CD4-positive, alpha-beta memory T cell (primary cell): ENCODE measurements around the gene MTA3. TPM values are rescaled to one million over a fixed set of nuclear protein-coding genes. Genes with fewer than 3 reads are reported as not detected.
A peak's percentile ranks its signal among the peaks of the same experiment; 100 is the strongest.

Experiments used
- CTCF ChIA-PET: fragments of 350-600 bp; sonication (Branson Sonifier 250); formaldehyde crosslinking; loops from one replicate; lab custom pipeline; 2021; ENCODE audit warnings: inconsistent platforms; ENCODE audit not compliant: partially characterized antibody; lab: Charles Lee
- POLR2A ChIA-PET: fragments of 350-600 bp; sonication (Branson Sonifier 250); formaldehyde crosslinking; loops from one replicate; lab custom pipeline; 2021; ENCODE audit not compliant: partially characterized antibody; lab: Charles Lee
- DNase-seq, 5 donors: peaks; one replicate each; pipeline versions ENCODE4 v3.0.0 to v3.0.0-alpha.2; 2020 to 2022; ENCODE audit warnings: mixed read lengths in 1 of 5
- H3K27ac ChIP-seq: one replicate; pipeline ENCODE4 v1.7.0; 2013; ENCODE audit warnings: low read depth, low read length
- H3K27me3 ChIP-seq: 2 replicates; pipeline ENCODE4 v1.7.0; 2013; ENCODE audit warnings: mild to moderate bottlenecking, low read length, moderate library complexity; ENCODE audit not compliant: insufficient read depth
- H3K36me3 ChIP-seq: 2 replicates; pipeline ENCODE4 v1.7.0; 2013; ENCODE audit warnings: mild to moderate bottlenecking, low read length, moderate library complexity; ENCODE audit not compliant: insufficient read depth
- H3K4me1 ChIP-seq: 2 replicates; pipeline ENCODE4 v1.7.0; 2013; ENCODE audit warnings: mild to moderate bottlenecking, low read length, moderate library complexity; ENCODE audit not compliant: insufficient read depth
- H3K4me3 ChIP-seq, 2 donors: one replicate each; pipeline ENCODE4 v1.7.0; 2013; ENCODE audit warnings: low read length in 2 of 2, mild to moderate bottlenecking in 1 of 2
- H3K9me3 ChIP-seq, 2 donors: one replicate each; pipeline ENCODE4 v1.7.0; 2013; ENCODE audit warnings: low read length in 2 of 2, control low read depth in 1 of 2; ENCODE audit not compliant: control insufficient read depth in 1 of 2
- H3K27ac Mint-ChIP-seq, 7 donors: one replicate each; pipeline ENCODE4 v1.8.0; 2020 to 2021; ENCODE audit warnings: mixed read lengths in 7 of 7, mild to moderate bottlenecking in 6 of 7, inconsistent platforms in 3 of 7, moderate library complexity in 3 of 7
- H3K27me3 Mint-ChIP-seq, 2 donors: one replicate each; pipeline ENCODE4 v1.8.0; 2020 to 2021; ENCODE audit warnings: mixed read lengths in 2 of 2
- H3K36me3 Mint-ChIP-seq, 2 donors: one replicate each; pipeline ENCODE4 v1.8.0; 2020 to 2021; ENCODE audit warnings: mixed read lengths in 2 of 2, inconsistent platforms in 1 of 2, mild to moderate bottlenecking in 1 of 2
- H3K4me1 Mint-ChIP-seq, 4 donors: one replicate each; pipeline ENCODE4 v1.8.0; 2020 to 2021; ENCODE audit warnings: mixed read lengths in 4 of 4, mild to moderate bottlenecking in 1 of 4
- H3K4me3 Mint-ChIP-seq, 8 donors: one replicate each; pipeline ENCODE4 v1.8.0; 2020 to 2021; ENCODE audit warnings: mixed read lengths in 8 of 8, mild to moderate bottlenecking in 7 of 8, moderate library complexity in 6 of 8, inconsistent platforms in 3 of 8
- H3K9me3 Mint-ChIP-seq, 8 donors: one replicate each; pipeline ENCODE4 v1.8.0; 2020 to 2021; ENCODE audit warnings: mixed read lengths in 8 of 8, mild to moderate bottlenecking in 5 of 8, inconsistent platforms in 3 of 8, moderate library complexity in 1 of 8
- intact Hi-C: fragments of 100-400 bp; cut with micrococcal nuclease; formaldehyde crosslinking; loops from one replicate; pipeline ENCODE4 v1.15.1; 2023
- polyA plus RNA-seq, 2 donors: library from polyadenylated mRNA; unstranded; fragments of 300-500 nt; fragmentation: Illumina TruSeq; gene quantifications; one replicate each; pipeline ENCODE4 v1.2.3, GENCODE V29; 2021
- total RNA-seq, 2 experiments: library from RNA; stranded (reverse); gene quantifications; one replicate each; pipeline ENCODE4 v1.2.3, GENCODE V29; 2021

MTA3 gene
- total and polyA plus RNA-seq, 4 experiments from 2014 or later = 7.7 to 21.3 (median 13.3) TPM

DNA sequence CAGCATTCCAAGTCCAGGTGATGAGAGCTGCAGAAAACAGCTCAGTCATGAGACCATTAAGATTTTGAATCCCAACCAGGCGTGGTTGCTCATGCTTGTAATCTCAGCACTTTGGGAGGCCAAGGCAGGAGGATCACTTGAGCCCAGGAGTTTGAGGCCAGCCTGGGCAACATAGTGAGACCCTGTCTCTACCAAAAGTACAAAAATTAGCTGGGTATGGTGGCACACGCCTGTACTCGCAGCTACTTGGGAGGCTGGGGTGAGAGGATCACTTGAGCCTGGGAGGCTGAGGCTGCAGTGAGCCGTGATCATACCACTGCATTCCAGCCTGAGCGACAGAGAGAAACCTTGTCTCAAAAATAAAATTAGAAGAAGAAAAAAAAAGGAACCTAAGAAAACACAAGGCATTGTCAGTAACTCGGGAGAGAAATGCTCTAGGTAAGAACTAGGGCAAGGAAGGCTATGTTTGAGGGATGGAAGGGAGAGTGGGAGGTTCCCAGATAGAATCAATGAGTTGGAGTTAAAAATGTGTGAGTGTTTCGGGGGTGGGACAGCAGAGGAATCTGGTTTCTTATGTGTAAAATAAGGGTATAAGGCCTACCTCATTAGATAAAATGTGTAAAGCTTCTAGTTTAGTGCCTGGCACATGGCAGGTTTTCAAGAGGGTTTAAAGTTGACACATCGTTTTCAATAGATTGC lies 23.3 kb upstream of the MTA3 start:
- no peak overlapping the region for H3K4me3 Mint-ChIP-seq
- no peaks in the 10 kb centered on the region for H3K9me3 Mint-ChIP-seq
- H3K27me3 Mint-ChIP-seq = no peaks in the 10 kb centered on the region
- DNase-seq = no peak
- intact Hi-C loops = no loop called here
- ChIA-PET CTCF (no interaction called here), POLR2A (interaction anchor here (1.2 kb wide), 1 partner anchor 9 kb away, joined by 3 read pairs; no protein-coding TSS in a partner anchor)
- H3K27ac ChIP-seq = no peak overlapping the region
- no peaks in the 10 kb centered on the region for H3K4me1 ChIP-seq
- no peaks in the 10 kb centered on the region for H3K27me3 ChIP-seq
- H3K27ac Mint-ChIP-seq = no peak overlapping the region
- no peaks in the 10 kb centered on the region for H3K36me3 ChIP-seq
- H3K36me3 Mint-ChIP-seq = no peaks in the 10 kb centered on the region
- H3K4me3 ChIP-seq = no peak overlapping the region
- H3K9me3 ChIP-seq = no peaks in the 10 kb centered on the region
- no peaks in the 10 kb centered on the region for H3K4me1 Mint-ChIP-seq

DNA sequence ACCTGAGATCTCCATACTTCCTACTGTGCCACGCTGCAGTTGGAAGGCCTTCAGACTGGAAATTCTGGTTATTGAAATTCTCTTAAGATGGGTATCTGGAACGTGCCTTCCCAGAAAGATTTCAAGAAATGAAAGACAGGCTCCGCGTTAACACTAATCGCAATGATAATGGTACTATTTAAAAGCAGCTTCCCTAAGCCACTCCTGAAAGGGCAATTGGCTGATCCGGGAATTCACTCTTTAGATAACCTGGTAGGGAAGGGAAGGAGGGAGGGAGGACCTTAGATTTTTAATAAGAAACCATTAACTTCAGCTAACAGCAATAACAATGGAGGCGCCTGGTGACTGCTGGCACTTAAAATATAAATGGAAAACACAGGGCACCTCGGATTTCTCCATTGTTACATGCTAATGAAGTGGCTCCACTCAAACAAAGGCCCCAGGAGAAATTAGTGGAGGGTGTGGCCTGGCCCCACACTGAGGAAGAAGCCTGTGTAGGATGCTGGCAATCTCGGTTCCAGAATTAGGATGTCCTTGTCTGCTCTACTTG lies 22.5 kb upstream of the MTA3 start:
- H3K36me3 Mint-ChIP-seq = no peaks in the 10 kb centered on the region
- Histone ChIP-seq H3K27ac (no peak overlapping the region), H3K36me3 (no peaks in the 10 kb centered on the region), H3K4me3 (no peak overlapping the region), H3K9me3 (no peaks in the 10 kb centered on the region), H3K27me3 (no peaks in the 10 kb centered on the region), H3K4me1 (no peaks in the 10 kb centered on the region)
- no peaks in the 10 kb centered on the region for H3K4me1 Mint-ChIP-seq
- DNase-seq = no peak
- ChIA-PET POLR2A (no interaction called here), CTCF (no interaction called here)
- H3K27ac Mint-ChIP-seq = no peak overlapping the region
- intact Hi-C loops = no loop called here
- no peaks in the 10 kb centered on the region for H3K9me3 Mint-ChIP-seq
- no peaks in the 10 kb centered on the region for H3K27me3 Mint-ChIP-seq
- H3K4me3 Mint-ChIP-seq = no peak overlapping the region

DNA sequence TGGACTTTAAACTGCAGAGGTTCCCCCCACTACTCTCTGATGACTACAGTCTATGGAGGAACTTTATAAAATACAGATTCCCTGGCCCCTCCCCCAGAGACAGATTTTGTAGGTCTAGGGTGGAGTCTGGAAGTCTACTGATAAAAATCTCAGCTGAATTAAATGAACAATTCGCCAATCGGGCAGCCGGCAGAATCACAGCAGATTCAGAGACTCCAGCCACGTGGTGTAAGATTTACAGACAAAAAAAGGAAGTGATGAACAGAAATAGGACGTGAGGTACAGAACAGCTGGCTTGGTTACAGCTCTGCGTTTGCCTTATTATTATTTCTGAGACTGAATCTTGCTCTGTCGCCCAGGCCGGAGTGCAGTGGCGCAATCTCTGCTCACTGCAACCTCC lies 21.4 kb upstream of the MTA3 start:
- Histone ChIP-seq H3K4me3 (no peak overlapping the region), H3K27ac (no peak overlapping the region), H3K9me3 (no peaks in the 10 kb centered on the region), H3K4me1 (no peaks in the 10 kb centered on the region), H3K36me3 (no peaks in the 10 kb centered on the region), H3K27me3 (no peaks in the 10 kb centered on the region)
- ChIA-PET POLR2A (no interaction called here), CTCF (no interaction called here)
- no peak for DNase-seq
- no peaks in the 10 kb centered on the region for H3K9me3 Mint-ChIP-seq
- intact Hi-C loops = no loop called here
- H3K4me3 Mint-ChIP-seq = no peak overlapping the region
- H3K27me3 Mint-ChIP-seq = no peaks in the 10 kb centered on the region
- no peaks in the 10 kb centered on the region for H3K36me3 Mint-ChIP-seq
- H3K27ac Mint-ChIP-seq = no peak overlapping the region
- H3K4me1 Mint-ChIP-seq = no peaks in the 10 kb centered on the region

DNA sequence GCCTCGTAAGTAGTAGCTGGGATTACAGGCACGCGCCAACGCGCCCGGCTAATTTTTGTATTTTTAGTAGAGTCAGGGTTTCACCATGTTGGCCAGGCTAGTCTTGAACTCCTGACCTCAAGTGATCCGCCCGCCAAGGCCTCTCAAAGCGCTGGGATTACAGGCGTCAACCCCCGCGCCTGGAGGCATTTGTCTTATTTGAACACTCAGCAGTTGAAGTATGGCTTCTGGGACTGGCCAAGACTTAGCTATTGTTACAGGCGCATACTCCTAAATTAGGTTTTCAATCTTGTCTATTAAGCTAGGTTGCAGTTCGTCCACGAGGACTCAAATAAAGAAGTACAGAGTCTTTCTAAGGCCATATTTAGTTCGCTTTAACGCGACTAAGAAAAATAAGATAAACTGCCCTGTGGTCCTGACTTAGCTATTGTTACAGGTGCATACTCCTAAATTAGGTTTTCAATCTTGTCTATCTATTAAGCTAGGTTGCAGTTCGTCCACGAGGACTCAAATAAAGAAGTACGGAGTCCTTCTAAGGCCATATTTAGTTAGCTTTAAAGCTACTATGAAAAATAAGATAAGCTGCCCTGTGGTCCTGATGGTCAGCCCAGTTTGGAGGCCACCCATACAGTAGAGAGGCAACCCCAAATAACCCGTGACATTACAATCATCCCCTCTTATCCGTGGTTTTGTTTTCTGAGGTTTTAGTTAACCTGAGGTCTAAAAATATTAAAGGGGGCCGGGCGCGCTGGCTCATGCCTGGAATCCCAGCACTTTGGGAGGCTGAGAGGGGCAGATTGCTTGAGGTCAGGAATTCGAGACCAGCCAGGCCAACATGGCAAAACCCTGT lies 20.8 kb upstream of the MTA3 start:
- DNase-seq = no peak
- ChIA-PET CTCF (no interaction called here), POLR2A (no interaction called here)
- intact Hi-C loops = no loop called here
- Histone ChIP-seq H3K9me3 (no peaks in the 10 kb centered on the region), H3K4me1 (no peaks in the 10 kb centered on the region), H3K27ac (no peak overlapping the region), H3K36me3 (no peaks in the 10 kb centered on the region), H3K27me3 (no peaks in the 10 kb centered on the region), H3K4me3 (no peak overlapping the region)
- no peaks in the 10 kb centered on the region for H3K4me1 Mint-ChIP-seq
- H3K36me3 Mint-ChIP-seq = no peaks in the 10 kb centered on the region
- H3K27ac Mint-ChIP-seq = no peak overlapping the region
- H3K4me3 Mint-ChIP-seq = no peak overlapping the region
- no peaks in the 10 kb centered on the region for H3K27me3 Mint-ChIP-seq
- no peaks in the 10 kb centered on the region for H3K9me3 Mint-ChIP-seq

DNA sequence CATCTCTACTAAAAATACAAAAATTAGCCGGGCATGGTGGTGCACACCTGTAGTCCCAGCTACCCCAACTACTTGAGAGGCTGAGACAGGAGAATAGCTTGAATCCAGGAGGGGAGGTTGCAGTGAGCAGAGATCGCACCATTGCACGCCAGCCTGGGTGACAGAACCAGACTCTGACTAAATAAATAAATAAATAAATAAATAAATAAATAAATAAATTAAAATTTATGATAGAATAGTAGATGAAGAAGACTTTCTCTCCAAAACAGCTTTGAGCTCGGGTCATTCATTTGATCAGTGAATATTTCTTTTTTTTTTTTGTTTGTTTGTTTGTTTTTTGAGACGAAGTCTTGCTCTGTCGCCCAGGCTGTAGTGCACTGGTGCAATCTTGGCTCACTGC lies 17.6 kb upstream of the MTA3 start:
- intact Hi-C loops = no loop called here
- Mint-ChIP-seq H3K36me3 (no peaks in the 10 kb centered on the region), H3K4me1 (no peaks in the 10 kb centered on the region), H3K27me3 (peaks cover 0 to 1% of the 10 kb centered on the region in 2 donors), H3K9me3 (no peaks in the 10 kb centered on the region), H3K4me3 (no peak overlapping the region), H3K27ac (no peak overlapping the region)
- H3K27me3 ChIP-seq = no peaks in the 10 kb centered on the region
- H3K27ac ChIP-seq = no peak overlapping the region
- POLR2A ChIA-PET = no interaction called here
- no peaks in the 10 kb centered on the region for H3K9me3 ChIP-seq
- no peaks in the 10 kb centered on the region for H3K4me1 ChIP-seq
- H3K4me3 ChIP-seq = no peak overlapping the region
- DNase-seq = no peak
- no peaks in the 10 kb centered on the region for H3K36me3 ChIP-seq
- CTCF ChIA-PET = no interaction called here

DNA sequence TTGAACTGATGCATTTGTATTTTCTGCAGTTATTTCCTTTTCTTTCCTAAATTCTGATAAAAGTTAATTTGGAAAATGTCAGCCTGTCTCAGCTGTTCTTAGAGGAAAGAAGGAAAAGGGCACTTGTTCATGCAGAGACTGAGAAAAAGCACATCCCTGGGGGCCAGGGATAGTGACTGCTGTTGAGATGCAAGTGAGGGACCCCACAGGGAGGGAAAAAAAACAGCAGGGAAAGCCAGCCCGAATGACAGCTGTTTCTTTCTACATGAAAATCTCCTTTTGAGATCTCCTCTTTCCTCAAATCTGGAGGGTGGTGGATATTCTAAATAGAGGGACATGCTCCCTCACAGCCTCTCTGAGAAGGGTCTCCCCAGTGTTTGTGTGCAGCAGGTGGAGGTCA lies 14.0 kb upstream of the MTA3 start:
- no peak for DNase-seq
- Mint-ChIP-seq H3K27ac (no peak overlapping the region), H3K4me3 (no peak overlapping the region), H3K27me3 (peaks cover 0 to 1% of the 10 kb centered on the region in 2 donors), H3K36me3 (no peaks in the 10 kb centered on the region), H3K4me1 (no peaks in the 10 kb centered on the region), H3K9me3 (peaks cover 0 to 2% (median 0%) of the 10 kb centered on the region in 8 donors)
- intact Hi-C loops = no loop called here
- Histone ChIP-seq H3K4me3 (no peak overlapping the region), H3K27me3 (no peaks in the 10 kb centered on the region), H3K27ac (no peak overlapping the region), H3K9me3 (no peaks in the 10 kb centered on the region), H3K36me3 (no peaks in the 10 kb centered on the region), H3K4me1 (no peaks in the 10 kb centered on the region)
- ChIA-PET POLR2A (interaction anchor here (1.3 kb wide), 1 partner anchor 10 kb away, joined by 3 read pairs; no protein-coding TSS in a partner anchor), CTCF (no interaction called here)

DNA sequence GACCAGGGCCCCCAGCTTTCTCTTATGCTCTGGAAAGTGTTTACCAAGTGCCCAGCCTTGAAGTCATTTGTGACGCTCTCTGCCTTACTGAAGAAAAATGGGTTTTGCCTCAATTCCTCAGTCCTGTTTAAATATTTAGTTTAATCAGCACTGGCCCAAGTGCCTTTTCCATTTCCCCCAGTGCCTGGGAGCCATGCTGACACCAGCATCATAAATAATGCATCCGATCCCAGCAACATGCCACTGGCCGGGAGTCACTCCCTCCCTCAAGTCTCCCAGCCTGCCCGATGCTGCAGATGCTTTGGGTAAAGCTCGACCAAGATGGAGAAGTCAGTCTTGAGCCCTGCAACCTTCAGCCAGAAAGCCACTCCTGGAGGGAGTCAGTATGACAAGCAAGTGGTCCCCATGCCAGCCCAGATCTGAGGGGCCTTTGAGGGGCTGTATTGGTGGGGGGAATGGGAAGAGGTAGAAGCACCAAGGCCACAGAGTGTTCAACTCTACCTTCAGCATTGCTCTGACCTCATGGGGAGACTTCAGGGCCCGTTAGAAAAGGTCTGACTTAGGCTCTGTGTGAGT lies 12.0 kb upstream of the MTA3 start:
- H3K4me1 Mint-ChIP-seq = no peaks in the 10 kb centered on the region
- ChIA-PET CTCF (no interaction called here), POLR2A (no interaction called here)
- peaks cover 0 to 2% (median 0%) of the 10 kb centered on the region in 8 donors for H3K9me3 Mint-ChIP-seq
- Histone ChIP-seq H3K4me1 (no peaks in the 10 kb centered on the region), H3K36me3 (no peaks in the 10 kb centered on the region), H3K4me3 (no peak overlapping the region), H3K27ac (no peak overlapping the region), H3K9me3 (no peaks in the 10 kb centered on the region), H3K27me3 (no peaks in the 10 kb centered on the region)
- intact Hi-C loops = no loop called here
- H3K27ac Mint-ChIP-seq = peak overlapping the region in 1 of 7 donors; percentile 67
- H3K36me3 Mint-ChIP-seq = no peaks in the 10 kb centered on the region
- DNase-seq = no peak
- peaks cover 0 to 1% of the 10 kb centered on the region in 2 donors for H3K27me3 Mint-ChIP-seq
- no peak overlapping the region for H3K4me3 Mint-ChIP-seq
